ENCODE data around the gene SDHAF2. TPM values are rescaled to one million over a fixed set of nuclear protein-coding genes. Genes with fewer than 3 reads are reported as not detected.
A peak's percentile ranks its signal among the peaks of the same experiment; 100 is the strongest.

Gene SDHAF2
- total RNA-seq, 1 donor from 2014 or later = 13.6 TPM

- Histone ChIP-seq H3K4me1 (peaks cover 0 to 12% of the 10 kb centered on the region in 2 donors), H3K27me3 (no peaks in the 10 kb centered on the region), H3K9me3 (no peaks in the 10 kb centered on the region), H3K4me3 (no peak overlapping the region), H3K36me3 (peaks cover 0 to 11% of the 10 kb centered on the region in 2 donors), H3K27ac (peak overlapping the region; percentile 78 to 87)
- intact Hi-C loops (cut with DNase I) = loop anchor here (2.0 kb wide), 1 partner anchor 25 kb away; no protein-coding TSS in a partner anchor
- no peak for TF ChIP-seq CTCF (IDR thresholded peaks at IDR 0.05)
- DNase-seq (ENCODE audit: low spot score in 2 of 2) = peak; percentile 38 to 94
Measured at GRCh38 chr11:61472282-61472681, 42.4 kb downstream of the SDHAF2 start.

GRCh38 chr11:61472868-61473267 lies 42.9 kb downstream of the SDHAF2 start:
- Histone ChIP-seq H3K27ac (peak overlapping the region; percentile 78 to 87), H3K27me3 (no peaks in the 10 kb centered on the region), H3K9me3 (no peaks in the 10 kb centered on the region), H3K4me1 (peaks cover 0 to 14% of the 10 kb centered on the region in 2 donors), H3K36me3 (peaks cover 0 to 11% of the 10 kb centered on the region in 2 donors), H3K4me3 (no peak overlapping the region)
- intact Hi-C loops (cut with DNase I) = loop anchor here (2.0 kb wide), 1 partner anchor 26 kb away; no protein-coding TSS in a partner anchor
- peak in 1 of 2 donors; percentile 79 for DNase-seq (ENCODE audit: low spot score in 2 of 2)
- no peak for TF ChIP-seq CTCF (IDR thresholded peaks at IDR 0.05)

- Histone ChIP-seq H3K27me3 (no peaks in the 10 kb centered on the region), H3K27ac (peak overlapping the region; percentile 78 to 87), H3K4me3 (no peak overlapping the region), H3K36me3 (peaks cover 0 to 10% of the 10 kb centered on the region in 2 donors), H3K4me1 (peaks cover 0 to 16% of the 10 kb centered on the region in 2 donors), H3K9me3 (no peaks in the 10 kb centered on the region)
- no peak for TF ChIP-seq CTCF (IDR thresholded peaks at IDR 0.05)
- no peak for DNase-seq (ENCODE audit: low spot score in 2 of 2)
- intact Hi-C loops (cut with DNase I) = loop anchor here (2.0 kb wide), 1 partner anchor 27 kb away; no protein-coding TSS in a partner anchor
Measured at GRCh38 chr11:61473370-61474012, 43.6 kb downstream of the SDHAF2 start.

- Histone ChIP-seq H3K4me3 (no peak overlapping the region), H3K36me3 (peaks cover 0 to 9% of the 10 kb centered on the region in 2 donors), H3K4me1 (peaks cover 0 to 16% of the 10 kb centered on the region in 2 donors), H3K9me3 (no peaks in the 10 kb centered on the region), H3K27me3 (no peaks in the 10 kb centered on the region), H3K27ac (peak overlapping the region in 1 of 2 donors; percentile 87)
- no peak for TF ChIP-seq CTCF (IDR thresholded peaks at IDR 0.05)
- intact Hi-C loops (cut with DNase I) = no loop called here
- DNase-seq (ENCODE audit: low spot score in 2 of 2) = no peak
Measured at GRCh38 chr11:61474013-61474643, 44.2 kb downstream of the SDHAF2 start.

GRCh38 chr11:61475433-61475832 lies 45.5 kb downstream of the SDHAF2 start:
- Histone ChIP-seq H3K4me1 (peaks cover 0 to 16% of the 10 kb centered on the region in 2 donors), H3K27me3 (no peaks in the 10 kb centered on the region), H3K27ac (no peak overlapping the region), H3K36me3 (peaks cover 0 to 9% of the 10 kb centered on the region in 2 donors), H3K4me3 (no peak overlapping the region), H3K9me3 (no peaks in the 10 kb centered on the region)
- TF ChIP-seq CTCF (IDR thresholded peaks at IDR 0.05) = no peak
- DNase-seq (ENCODE audit: low spot score in 2 of 2) = no peak
- intact Hi-C loops (cut with DNase I) = no loop called here
